Epithelial cell of prostate (primary cell): ENCODE measurements around the gene MED13L.

Experiments
- DNase-seq: peaks from one replicate; pipeline ENCODE4 v3.0.0-alpha.2; 2011; ENCODE audit warnings: low read depth, low spot score
- H3K27ac ChIP-seq: fragments of 450-650 bp; 2 replicates; pipeline ENCODE4 v1.5.1; 2017; ENCODE audit warnings: mild to moderate bottlenecking

MED13L gene

DNA sequence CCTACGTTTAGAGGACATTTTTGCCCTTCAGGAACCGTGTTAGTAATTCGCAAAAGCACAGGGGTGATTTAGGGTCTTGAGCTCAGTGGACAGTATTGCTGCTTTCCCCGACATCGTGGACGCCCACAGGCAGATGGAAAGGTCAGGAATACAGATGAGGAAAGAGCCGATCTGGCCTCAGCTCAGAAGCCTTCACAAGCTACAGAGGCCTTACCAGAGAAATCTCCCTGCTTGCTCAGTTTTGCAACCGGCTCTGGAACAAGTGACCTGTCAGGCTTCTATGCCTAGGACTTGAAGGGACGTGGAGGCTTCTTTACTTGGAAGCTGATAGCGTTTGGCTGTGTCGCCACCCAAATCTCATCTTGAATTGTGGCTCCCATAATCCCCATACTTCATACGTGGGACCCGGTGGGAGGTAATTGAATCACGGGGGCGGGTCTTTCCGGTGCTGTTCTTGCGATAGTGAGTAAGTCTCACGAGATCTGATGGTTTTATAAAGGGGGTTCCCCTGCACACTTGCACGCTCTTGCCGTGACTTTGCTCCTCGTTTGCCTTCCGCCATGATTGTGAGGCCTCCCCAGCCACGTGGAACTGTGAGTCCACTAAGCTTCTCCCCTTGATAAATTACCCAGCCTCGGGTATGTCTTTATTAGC, 332.5 kb downstream of the MED13L start:
- H3K27ac ChIP-seq, result no peak overlapping the region

DNA sequence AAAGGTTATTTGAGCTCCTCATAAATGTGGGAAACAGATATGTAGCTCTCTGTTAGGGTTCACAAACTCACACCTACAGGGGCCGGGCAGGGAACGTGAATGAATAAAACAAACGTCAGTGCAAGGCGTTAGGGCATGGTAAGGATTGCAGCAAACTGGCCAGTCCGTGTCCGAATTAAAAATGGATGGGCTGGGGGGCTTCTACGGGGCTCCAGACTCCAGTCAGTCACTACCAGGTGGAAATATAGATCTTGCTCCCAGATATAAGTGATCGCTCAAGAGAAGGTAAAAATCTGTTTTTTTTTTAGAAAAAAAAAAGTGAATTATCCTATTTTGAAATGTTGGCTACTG, 333.1 kb downstream of the MED13L start:
- no peak overlapping the region for H3K27ac ChIP-seq
- no peak for DNase-seq

More for the DNA sequence above, 332.5 kb downstream of the MED13L start:
- no peak for DNase-seq

DNA sequence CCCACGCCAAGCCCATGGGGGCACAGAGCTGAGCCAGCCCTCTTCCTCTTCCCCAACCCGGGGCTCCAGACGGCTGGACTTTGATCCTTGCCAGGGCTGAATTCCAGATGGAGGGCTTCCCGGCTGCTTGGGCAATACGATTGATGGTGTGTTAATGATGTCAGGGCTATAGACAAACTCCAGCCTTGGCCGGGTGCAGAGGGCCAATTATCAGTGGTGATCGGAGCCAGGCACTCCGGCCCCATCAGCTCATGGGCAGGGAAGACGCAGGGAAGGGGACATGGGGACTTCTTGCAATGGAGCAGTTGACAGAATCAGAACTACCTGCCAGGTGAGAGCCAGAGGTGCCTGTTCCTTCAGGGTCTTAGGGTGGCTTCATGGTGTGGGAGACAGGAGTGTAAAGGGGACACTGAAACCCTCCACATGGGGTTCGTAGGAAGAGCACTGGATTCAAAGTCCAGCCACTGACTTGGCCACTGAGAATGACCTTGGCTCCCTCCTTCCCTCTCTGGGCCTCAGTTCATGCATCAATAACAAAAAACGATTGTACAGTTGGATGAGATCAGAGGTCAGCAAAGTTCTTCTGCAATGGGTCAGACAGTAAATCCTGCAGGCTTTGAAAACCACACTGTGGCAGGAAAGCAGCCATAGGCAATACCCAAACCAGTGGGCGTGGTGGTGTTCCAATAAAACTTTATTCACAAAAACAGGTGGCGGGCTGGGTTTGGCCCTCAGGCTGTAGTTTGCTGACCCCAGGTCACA, 333.7 kb downstream of the MED13L start:
- no peak overlapping the region for H3K27ac ChIP-seq
- no peak for DNase-seq

DNA sequence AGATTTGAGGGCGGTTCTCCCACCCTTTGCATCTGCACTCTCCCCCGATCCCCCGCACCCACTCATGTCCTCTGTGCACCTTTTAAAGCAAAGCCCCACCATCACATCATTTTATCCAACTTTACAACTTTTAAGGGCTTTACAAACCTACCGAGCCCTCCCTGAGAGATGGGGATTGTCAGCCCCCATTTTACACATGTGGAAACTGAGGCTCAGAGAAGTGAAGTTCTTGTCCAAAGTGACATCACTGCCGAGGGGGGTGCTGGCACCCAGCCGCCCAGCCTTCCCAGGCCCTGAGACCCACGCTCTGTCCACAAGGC, 334.2 kb downstream of the MED13L start:
- H3K27ac ChIP-seq, result no peak overlapping the region
- DNase-seq, result no peak

DNA sequence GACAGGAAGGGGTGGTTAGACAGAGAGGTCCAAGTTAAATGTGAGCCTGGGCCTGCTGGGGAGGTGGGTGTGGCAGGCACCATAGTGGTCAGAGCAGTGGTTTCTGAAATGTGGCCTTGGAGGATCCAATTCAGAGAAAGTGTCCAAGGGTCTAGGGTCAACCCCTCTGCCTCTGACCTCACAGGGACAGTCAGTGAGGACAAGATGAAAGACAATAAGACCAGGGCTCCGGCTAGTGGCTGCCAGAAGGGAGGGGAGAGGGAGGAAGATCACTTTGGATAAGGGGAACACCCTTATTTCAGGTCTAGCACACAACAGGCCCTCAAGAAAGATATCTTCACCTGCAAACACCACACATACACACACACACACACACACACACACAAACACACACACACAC, 335.1 kb downstream of the MED13L start:
- no peak overlapping the region for H3K27ac ChIP-seq
- DNase-seq, result no peak

DNA sequence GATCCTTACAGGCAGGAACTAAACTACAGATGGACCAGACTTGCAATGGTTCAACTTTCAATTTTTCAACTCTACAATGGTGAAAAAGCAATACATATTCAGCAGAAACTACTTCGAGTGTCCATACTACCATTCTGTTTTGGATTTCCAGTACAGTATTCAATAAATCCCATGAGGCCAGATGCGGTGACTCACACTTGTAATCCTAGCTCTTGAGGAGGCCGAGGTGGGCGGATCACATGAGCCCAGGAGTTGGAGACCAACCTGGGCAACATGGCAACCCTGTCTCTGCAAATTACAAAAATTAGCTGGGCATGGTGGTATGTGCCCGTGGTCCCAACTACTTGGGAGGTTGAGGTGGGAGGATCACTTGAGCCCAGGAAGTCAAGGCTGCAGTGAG, 336.1 kb downstream of the MED13L start:
- H3K27ac ChIP-seq, result no peak overlapping the region
- DNase-seq, result no peak

DNA sequence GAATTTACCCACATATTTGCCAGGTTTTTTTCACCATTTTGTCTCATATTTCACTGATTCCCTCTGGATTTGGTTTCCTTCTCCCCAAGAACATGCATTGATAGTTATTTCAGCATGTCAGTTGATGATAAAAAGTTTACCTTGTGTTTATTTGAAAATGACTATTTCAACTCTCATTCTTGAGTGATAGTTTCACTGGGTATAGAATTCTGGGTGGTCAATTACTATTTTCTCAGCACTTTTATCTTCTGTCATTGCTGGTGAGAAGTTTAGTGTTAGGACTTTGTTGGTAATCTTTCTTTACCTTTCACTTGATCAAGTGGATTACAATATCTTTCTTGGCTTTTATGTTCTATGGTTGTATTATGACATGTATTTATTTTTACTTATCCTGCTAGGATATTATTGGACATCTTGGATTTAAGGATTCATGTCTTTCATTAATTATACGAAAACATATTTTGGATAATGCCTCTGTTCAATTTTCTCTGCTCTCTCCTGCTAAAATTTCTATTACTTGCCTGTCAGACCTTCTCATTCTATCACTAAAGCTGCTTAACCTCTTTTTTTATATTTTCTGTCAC, 338.6 kb downstream of the MED13L start:
- no peak overlapping the region for H3K27ac ChIP-seq
- no peak for DNase-seq

DNA sequence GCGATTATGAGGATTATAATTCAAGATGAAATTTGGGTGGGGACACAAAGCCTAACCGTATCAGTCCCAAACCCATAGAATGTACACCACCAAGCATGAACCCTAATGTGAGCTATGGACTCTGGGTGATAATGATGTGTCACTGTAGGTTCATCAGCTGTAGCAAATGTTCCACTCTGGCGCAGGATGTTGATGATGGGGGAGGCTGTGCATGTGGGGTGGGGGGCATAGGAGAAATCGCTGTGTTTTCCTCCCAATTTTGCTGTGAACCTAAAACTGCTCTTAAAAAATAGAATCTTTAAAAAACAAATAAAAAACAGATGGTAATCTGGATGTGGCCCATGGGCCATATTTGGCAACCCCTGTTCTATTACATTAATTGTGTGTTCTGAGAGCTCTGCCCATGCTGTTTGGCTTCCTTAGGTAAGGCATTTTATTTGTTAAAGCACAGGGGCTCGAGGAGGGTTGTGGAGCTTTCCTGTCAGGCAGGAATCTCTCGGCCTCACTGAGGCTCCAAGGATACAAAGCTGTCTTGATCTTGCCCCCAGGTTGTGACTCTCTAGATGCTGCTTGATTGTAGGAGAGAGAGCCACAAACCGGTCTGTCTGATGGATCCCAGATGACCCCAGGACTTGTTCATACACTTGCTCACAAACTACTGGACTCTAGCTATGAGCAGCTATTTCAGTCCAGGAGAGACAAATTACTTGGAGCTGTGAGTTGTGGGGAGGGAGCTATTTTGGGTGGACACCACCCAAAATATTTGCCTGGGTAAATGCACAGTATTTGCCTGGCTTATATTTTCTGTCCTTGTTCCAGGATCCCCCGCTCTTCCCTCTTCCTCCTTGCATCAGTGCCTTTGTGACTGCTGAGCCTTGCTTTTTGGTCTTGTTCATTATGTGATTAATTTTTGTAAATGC, 340.2 kb downstream of the MED13L start:
- DNase-seq, result no peak
- no peak overlapping the region for H3K27ac ChIP-seq

DNA sequence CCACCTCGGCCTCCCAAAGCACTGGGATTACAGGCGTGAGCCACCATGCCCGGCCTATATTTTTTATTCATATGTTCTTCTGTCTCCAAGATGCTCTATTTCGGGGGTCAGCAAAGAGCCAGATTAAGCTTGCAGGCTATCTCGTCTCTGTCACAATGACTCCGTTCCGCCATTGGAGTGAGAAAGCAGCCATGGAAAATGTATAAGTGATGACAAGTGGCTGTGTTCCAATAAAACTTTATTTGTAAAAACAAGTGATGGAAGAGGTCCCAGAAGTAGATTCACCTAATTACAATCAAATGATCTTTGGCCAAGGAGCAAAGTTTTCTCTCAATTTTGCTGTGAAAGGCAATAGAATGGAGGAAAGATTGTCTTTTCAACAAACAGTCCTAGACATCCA, 342.6 kb downstream of the MED13L start:
- DNase-seq, result no peak
- H3K27ac ChIP-seq, result no peak overlapping the region

DNA sequence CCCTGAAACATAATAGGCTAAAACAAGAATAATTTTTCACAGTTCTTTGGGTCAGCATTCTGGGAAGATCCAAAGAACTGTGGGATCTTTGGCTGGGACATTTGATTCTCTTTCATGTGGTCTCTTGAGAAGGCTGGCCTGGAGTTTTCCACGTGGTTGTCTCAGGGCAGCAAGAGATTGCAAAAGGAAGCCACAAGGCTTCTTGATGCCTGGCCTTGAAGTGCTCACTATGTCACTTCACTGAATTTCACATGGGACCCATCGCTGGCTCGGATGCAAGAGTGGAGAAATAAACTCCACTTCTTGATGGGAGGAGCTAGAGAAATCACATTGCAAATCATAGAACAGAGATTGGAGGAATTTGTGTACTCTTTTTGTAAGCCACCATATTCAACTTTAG, 343.4 kb downstream of the MED13L start:
- no peak overlapping the region for H3K27ac ChIP-seq
- DNase-seq, result no peak

DNA sequence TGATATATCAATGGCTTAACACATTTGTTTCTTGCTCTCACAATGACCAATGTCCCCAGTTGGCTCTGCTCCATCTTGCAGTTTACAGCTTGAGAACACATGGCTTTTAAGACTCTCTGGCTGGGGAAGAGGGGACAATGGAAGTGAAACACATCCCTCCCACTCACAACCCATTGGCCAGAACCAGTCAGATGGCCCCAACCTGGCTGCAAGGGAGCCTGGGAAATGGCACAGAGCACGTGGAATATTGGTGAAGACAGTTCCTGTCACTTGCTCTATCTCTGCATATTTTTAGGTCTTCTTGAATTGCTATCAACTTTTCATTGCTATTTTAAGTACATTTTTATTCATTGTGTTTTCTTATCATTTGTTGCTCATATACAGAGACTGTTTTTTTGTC, 345.4 kb downstream of the MED13L start:
- no peak for DNase-seq
- no peak overlapping the region for H3K27ac ChIP-seq

DNA sequence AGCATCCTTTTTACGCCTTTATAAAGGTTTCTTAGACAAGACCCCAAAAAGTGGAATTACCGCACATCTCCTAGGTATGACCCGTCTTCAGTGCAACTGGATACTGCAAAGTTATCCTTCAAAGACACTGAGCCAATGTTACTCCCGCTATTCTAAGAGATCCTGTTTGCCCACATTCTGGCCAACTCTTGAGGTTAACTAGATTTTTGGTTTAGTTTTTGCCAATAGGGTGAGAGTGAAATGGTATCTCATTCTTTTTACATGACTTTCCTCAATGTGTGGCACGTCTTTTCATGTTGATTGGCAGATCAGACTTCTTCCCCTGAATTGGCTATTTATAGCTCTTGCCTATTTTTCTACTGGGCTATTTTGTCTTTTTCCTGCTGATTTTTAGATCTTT, 347.2 kb downstream of the MED13L start:
- DNase-seq, result no peak
- H3K27ac ChIP-seq, result no peak overlapping the region

DNA sequence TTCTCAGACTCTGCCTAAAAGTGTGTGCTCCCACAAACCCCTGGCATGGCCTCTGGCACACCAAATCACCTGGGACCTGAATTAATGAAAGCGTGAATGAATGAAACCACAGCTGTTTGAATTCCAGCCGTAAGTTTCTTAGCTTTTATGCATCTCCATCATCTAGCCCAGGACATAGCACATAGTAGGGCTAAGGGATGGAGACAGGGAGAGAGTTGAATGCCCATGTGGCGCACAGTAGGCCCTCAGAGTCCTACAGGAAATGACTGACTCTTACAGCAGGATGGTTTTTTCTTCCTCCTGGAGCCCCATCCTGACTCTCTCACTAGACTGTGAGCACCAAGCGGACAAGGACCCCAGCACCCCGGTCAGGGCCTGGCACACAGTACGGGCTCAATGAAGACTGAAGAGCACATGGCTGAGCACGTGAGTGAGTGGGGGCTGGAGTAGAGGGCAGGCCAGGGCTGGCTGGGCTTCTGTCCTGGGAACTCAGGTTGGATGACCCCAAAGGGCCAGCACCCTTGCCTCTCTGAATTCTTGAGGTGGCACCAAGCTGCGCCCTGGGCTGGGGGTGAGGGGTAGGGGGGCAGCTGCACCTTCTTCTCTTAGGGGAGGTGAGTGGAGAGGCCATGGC, 351.3 kb downstream of the MED13L start:
- H3K27ac ChIP-seq, result no peak overlapping the region
- DNase-seq, result no peak

DNA sequence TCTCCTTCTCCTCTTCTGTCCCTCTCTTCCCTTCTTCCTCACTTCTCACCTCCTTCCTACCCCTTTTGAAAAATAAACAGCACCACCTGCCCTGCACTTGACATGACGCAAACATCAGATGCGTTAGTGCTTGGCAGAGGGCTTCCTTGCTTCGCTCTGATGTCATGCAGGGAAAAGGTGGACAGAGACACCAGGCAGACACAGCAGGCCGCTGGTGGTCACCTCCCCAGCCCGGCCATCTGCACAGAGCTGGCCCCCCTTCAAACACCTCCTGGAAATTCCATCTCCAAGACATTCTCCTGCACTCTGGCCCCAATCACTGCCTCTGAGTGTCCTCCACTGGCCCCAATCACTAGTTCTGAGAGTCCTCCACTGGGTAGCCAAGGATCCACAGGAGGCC, 353.6 kb downstream of the MED13L start:
- DNase-seq, result no peak

DNA sequence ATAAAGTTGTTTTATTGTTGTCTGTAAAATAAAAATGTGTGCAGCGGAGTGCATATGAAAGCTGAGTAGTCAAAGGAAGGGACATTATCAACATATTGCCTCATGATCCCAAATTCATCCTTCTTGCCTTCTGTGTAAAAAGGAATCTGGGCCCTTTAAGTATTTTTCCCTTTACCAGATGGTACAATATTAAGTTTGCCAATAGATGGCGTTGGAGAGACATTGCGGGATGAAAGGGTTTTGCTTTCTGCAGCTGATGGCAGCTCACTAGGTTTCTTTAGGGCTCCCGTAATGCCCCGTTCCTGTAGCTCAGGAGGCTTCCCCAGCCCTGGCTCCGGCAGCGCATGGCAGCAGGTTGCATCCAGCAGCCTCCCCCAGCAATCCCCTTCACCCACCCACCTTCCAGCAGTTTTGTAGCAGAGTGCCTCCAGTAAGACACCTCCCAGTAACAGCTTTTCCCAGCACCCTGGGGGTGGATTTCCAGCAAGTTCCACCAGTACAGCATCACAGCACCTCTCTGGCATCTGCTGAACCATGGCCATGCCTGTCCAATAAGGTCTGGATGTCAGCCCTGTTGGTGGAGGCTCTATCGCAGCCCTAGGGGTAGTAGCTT, 354.4 kb downstream of the MED13L start:
- H3K27ac ChIP-seq, result no peak overlapping the region
- no peak for DNase-seq

More for the DNA sequence above, 353.6 kb downstream of the MED13L start:
- no peak overlapping the region for H3K27ac ChIP-seq

DNA sequence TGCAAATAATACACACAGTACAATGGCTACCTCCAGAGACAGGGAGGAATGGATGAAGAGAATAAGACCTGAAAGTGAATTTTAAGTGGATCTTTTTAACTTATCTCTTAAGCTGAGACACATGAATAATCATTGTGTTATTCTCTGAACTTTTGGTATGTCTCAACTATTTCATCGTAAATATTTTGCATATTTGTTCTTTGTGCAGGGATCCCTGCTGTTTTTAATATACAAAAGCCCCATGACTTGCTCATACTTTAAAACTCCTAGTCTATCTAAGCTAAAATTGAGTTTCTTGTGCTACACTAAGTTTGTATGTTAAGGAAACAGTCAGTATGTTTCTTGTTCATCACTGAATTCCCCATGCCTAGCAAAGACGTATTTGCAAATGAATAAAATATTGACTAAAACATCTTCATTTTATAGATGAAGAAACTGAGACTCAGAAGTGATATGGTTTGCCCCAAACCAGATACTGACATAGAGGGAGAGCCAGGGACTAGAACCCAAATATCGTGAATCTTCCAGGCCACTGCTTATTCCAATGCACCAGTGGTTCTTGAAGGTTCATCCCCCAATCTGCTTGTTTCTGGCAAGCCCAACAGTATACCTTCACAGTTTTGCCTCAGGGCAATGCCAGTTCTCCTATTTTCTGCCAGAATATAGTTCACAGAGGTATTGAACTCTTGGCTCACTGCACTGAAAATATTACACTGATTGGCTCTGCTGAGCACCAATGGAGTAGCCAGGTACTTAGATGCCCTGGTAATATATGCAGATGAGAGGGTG, 356.9 kb downstream of the MED13L start:
- H3K27ac ChIP-seq, result no peak overlapping the region
- DNase-seq, result no peak

DNA sequence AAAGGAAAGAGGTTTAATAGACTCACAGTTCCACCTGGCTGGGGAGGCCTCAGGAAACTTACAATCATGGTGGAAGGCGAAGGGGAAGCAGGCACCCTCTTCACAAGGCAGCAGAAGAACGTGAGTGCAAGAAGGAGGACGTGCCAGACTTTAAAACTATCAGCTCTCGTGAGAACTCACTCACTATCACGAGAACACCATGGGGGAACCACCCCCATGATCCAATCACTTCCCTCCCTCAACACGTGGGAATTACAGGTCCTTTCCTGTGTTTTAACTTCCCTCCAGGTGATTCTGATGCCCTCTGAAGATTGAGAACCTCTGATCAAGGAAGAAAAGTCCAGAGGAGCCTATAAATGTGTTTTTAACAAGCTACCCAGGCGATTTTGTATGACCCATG, 358.7 kb downstream of the MED13L start:
- no peak for DNase-seq
- no peak overlapping the region for H3K27ac ChIP-seq

DNA sequence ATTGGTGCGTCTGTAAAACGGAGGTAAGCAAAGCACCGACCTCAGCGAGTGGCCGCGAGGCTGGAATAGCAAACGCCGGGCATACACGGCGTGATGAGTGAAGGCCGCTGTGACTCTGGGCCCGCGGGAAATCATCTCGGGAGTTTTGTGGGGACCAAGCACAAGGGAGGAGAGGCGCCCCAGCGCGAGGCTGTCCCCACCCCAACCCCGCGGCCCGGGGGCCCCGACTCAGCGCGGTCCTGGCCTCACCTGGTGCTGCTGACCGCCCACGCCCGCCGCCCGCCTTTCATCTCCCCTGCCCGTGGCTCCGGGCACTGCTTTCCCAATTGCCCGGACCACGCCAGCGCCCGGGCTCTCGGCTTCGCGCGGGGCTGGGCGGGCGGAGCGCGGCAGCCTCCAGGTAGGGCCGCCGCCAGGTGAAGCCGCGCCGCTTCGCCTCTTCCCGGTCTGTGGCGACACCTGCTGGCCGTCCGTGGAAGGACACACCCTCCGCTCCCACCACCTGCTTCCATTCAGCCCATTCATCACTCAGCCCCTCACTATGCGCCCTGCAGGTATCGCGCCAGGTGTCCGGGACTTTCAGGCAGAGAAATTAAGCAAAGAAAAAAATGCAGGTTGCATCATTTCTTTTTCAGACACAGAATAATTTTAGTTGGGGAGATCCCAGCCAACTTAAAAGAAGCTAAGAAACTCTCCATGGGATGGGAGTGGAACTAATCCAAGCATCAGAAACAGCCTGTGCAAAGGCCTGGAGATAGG, 360.4 kb downstream of the MED13L start:
- no peak overlapping the region for H3K27ac ChIP-seq
- DNase-seq, result no peak

DNA sequence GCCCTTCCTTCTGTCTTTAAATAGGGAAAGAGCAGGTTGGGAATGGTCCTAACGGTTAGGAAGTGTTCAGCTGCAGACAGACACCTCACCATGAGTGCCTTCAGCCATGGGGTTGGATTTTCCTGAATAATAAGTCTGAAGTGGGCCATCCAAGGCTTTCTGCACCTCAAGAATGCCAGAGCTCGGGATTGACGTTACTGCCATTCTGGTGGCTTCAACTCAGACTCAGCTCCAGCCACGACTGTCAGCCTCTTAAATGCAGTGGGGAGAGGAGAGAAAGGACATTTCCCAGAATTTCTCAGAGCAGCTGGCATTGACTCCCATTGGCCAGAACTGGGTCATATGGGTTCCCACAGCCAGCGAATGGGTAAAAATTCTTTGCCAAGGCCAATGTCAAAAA, 363.4 kb downstream of the MED13L start:
- DNase-seq, result no peak
- no peak overlapping the region for H3K27ac ChIP-seq
